B cell (primary cell): ENCODE data around the gene PARN.

ENCODE experiments used
- EZH2 ChIP-seq: IDR thresholded peaks from 2 replicates; pipeline ENCODE4 v1.6.1; 2012; ENCODE audit warnings: borderline replicate concordance, low read depth, mild to moderate bottlenecking, moderate library complexity, low read length; ENCODE audit not compliant: insufficient read depth, poor library complexity, severe bottlenecking
- TF ChIP-seq, protein P1 (sequence below): fragments of 200-600 bp; IDR thresholded peaks from one replicate; pipeline ENCODE4 v1.8.0; 2022; ENCODE audit warnings: antibody characterized with exemption, mild to moderate bottlenecking

DNA sequence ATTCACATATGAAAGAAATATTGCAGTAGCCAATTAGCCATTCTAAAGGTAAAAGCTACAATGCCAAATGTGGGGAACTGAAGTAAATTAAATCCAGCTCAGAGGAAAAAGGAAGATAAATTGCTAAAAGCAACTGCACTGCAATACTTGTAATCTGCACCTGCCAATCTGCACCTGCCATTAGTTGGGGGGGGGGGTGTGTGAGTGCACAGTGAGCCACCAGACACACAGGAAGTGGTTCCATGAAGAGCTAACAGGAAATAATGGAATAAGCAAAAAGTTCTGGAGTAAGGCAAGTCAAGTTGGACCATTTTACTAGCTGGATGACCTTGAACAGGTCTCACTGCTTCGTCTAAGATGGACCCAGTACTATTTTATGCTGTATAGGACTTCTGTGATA, 191.8 kb downstream of the PARN start:
- TF ChIP-seq, protein P1, sequence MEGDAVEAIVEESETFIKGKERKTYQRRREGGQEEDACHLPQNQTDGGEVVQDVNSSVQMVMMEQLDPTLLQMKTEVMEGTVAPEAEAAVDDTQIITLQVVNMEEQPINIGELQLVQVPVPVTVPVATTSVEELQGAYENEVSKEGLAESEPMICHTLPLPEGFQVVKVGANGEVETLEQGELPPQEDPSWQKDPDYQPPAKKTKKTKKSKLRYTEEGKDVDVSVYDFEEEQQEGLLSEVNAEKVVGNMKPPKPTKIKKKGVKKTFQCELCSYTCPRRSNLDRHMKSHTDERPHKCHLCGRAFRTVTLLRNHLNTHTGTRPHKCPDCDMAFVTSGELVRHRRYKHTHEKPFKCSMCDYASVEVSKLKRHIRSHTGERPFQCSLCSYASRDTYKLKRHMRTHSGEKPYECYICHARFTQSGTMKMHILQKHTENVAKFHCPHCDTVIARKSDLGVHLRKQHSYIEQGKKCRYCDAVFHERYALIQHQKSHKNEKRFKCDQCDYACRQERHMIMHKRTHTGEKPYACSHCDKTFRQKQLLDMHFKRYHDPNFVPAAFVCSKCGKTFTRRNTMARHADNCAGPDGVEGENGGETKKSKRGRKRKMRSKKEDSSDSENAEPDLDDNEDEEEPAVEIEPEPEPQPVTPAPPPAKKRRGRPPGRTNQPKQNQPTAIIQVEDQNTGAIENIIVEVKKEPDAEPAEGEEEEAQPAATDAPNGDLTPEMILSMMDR = no peak
- TF ChIP-seq EZH2 = no peak
